ENCODE results near the gene RBPJL. TPM values are rescaled to one million over a fixed set of nuclear protein-coding genes. Genes with fewer than 3 reads are reported as not detected.

RBPJL gene
- total and polyA plus RNA-seq, 2 of the 13 experiments (the other 11 are each of a cell fraction or from before 2014, with no cell fraction given), result not detected

GRCh38 chr20:45336530-45337366 is 30.1 kb downstream of the RBPJL start (continued):
- TF ChIP-seq ARNTL (CRISPR knock-in tag; IDR thresholded peaks at IDR 0.05), result peak; percentile 43; the same call in 1 of the 2 replicates
- TF ChIP-seq E2F2 (CRISPR knock-in tag; IDR thresholded peaks at IDR 0.05; ENCODE audit: borderline replicate concordance), result no peak
- TF ChIP-seq ZIK1 (CRISPR knock-in tag; IDR thresholded peaks at IDR 0.05; ENCODE audit: borderline replicate concordance, low read depth), result no peak
- TF ChIP-seq KMT2B (CRISPR knock-in tag; IDR thresholded peaks at IDR 0.05), result 0 out of 2 replicates have a peak, but pooled peaks have one; percentile 10
- TF ChIP-seq ZFAT (CRISPR knock-in tag; conservative IDR thresholded peaks at IDR 0.05), result no peak
- TF ChIP-seq SOX5 (CRISPR knock-in tag; IDR thresholded peaks at IDR 0.05; ENCODE audit: borderline replicate concordance), result peak; percentile 8; the same call in 1 of the 2 replicates
- TF ChIP-seq MLLT10 (CRISPR knock-in tag; IDR thresholded peaks at IDR 0.05), result no peak
- no peak for TF ChIP-seq ZNF282 (IDR thresholded peaks at IDR 0.05; ENCODE audit: partially characterized antibody)
- TF ChIP-seq RXRA (CRISPR knock-in tag; IDR thresholded peaks at IDR 0.05), result 0 out of 2 replicates have a peak, but pooled peaks have one; percentile 20
- TF ChIP-seq MXI1 (IDR thresholded peaks at IDR 0.05; ENCODE audit: borderline replicate concordance, low read depth, low read length), result no peak
- no peak for TF ChIP-seq ZBTB21 (CRISPR knock-in tag; IDR thresholded peaks at IDR 0.05)
- TF ChIP-seq SMC3 (IDR thresholded peaks at IDR 0.05; ENCODE audit: low read length), result peak; percentile 21
- TF ChIP-seq ZKSCAN1 (IDR thresholded peaks at IDR 0.05; ENCODE audit: low read length), result no peak
- no peak for TF ChIP-seq GTF2F1 (IDR thresholded peaks at IDR 0.05; ENCODE audit: low read length)
- TF ChIP-seq ZNF460 (CRISPR knock-in tag; IDR thresholded peaks at IDR 0.05; ENCODE audit: borderline replicate concordance), result no peak
- no peak for TF ChIP-seq IKZF1 (IDR thresholded peaks at IDR 0.05)
- no peak for TF ChIP-seq PAX8 (CRISPR knock-in tag; IDR thresholded peaks at IDR 0.05; ENCODE audit: borderline replicate concordance)
- TF ChIP-seq U2AF1 (optimal IDR thresholded peaks at IDR 0.05; ENCODE audit: low read depth, low read length), result peak; percentile 11
- no peak for TF ChIP-seq ZNF367 (CRISPR knock-in tag; IDR thresholded peaks at IDR 0.05; ENCODE audit: borderline replicate concordance)
- 0 out of 2 replicates have a peak, but pooled peaks have one; percentile 27 for TF ChIP-seq FOXO1 (CRISPR knock-in tag; IDR thresholded peaks at IDR 0.05)
- no peak for TF ChIP-seq TEAD2 (CRISPR knock-in tag; IDR thresholded peaks at IDR 0.05)
- no peak for TF ChIP-seq ZNF350 (CRISPR knock-in tag; IDR thresholded peaks at IDR 0.05; ENCODE audit: borderline replicate concordance, low read depth)
- no peak for TF ChIP-seq GATA4 (IDR thresholded peaks at IDR 0.05; ENCODE audit: borderline replicate concordance, low read depth)
- no peak; the same call in 1 of the 2 replicates for TF ChIP-seq ZNF607 (CRISPR knock-in tag; IDR thresholded peaks at IDR 0.05; ENCODE audit: borderline replicate concordance)
- TF ChIP-seq ZNF101 (CRISPR knock-in tag; IDR thresholded peaks at IDR 0.05; ENCODE audit: borderline replicate concordance, low read depth), result no peak
- peak; percentile 7; the same call in 1 of the 2 replicates for TF ChIP-seq MAX (IDR thresholded peaks at IDR 0.05)
- peak; percentile 75 for TF ChIP-seq PATZ1 (CRISPR knock-in tag; IDR thresholded peaks at IDR 0.05)
- TF ChIP-seq KLF16 (CRISPR knock-in tag; IDR thresholded peaks at IDR 0.05), result no peak; a peak in 1 of 4 replicates
- TF ChIP-seq FOSL1 (CRISPR knock-in tag; IDR thresholded peaks at IDR 0.05; ENCODE audit: borderline replicate concordance), result no peak
- no peak for TF ChIP-seq FOXA1 (IDR thresholded peaks at IDR 0.05)
- TF ChIP-seq FOXA1 (CRISPR knock-in tag; IDR thresholded peaks at IDR 0.05), result no peak

Data from HepG2 (cell line).